LoVo (cell line): ENCODE measurements around the gene PCDHGB5.

Experiments used
- DNase-seq: peaks from one replicate; pipeline ENCODE4 v3.0.0-alpha.2; 2016; ENCODE audit warnings: low spot score

PCDHGB5 gene

DNA sequence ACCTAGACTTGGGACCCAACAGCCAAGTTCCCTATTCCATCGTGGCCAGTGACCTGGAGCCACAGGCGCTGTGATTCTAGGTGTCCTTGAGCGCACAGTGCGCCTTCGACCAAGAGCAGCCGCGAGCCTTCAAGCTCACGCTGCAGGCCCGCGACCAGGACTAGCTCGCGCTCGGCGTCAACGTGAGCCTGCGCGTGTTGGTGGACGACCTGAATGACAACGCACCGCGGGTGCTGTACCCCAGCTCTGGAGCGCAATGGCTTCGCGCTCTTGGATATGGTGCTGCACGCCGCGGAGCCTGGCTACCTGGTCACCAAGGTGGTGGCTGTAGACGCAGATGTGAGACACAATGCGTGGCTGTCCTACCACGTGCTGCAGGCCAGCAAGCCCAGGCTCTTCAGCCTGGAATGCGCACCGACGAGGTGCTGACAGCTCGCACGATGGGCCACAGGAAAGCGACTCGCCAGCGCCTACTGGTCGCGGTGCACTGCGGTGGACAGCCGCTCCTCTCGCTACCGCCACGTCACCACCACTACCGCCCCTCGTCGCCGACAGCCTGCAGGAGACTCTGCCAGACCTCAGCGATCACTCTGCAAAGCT lies 43.9 kb downstream of the PCDHGB5 start:
- DNase-seq = no peak
